Caco-2 (cell line): ENCODE measurements around the gene DENND4B. TPM values are rescaled to one million over a fixed set of nuclear protein-coding genes. Genes with fewer than 3 reads are reported as not detected.

Experiments used
- BruUV-seq: library from RNA; stranded (reverse); fragments of 400-500 nt; replicated peaks from 2 replicates; lab custom pipeline; 2021; lab: Mats Ljungman, UMichigan
- CTCF ChIA-PET: fragments of 300-600 bp; sonication (Branson Sonifier 250); formaldehyde crosslinking; loops from one replicate; lab custom pipeline; 2022; ENCODE audit warnings: antibody characterized with exemption; lab: Charles Lee
- POLR2A ChIA-PET: fragments of 300-600 bp; sonication (Branson Sonifier 250); formaldehyde crosslinking; loops from one replicate; lab custom pipeline; 2022; ENCODE audit warnings: antibody characterized with exemption; lab: Charles Lee
- DNase-seq, 2 experiments: peaks; one replicate each; pipeline versions ENCODE4 v3.0.0 to v3.0.0-alpha.2; 2020 to 2022
- H3K27me3 ChIP-seq: replicated peaks from 2 replicates; pipeline ENCODE4 v1.6.0; 2011; ENCODE audit warnings: low read length; ENCODE audit not compliant: control insufficient read depth, insufficient read depth
- H3K36me3 ChIP-seq: 2 replicates; pipeline ENCODE4 v1.5.1; 2011; ENCODE audit warnings: low read length; ENCODE audit not compliant: control insufficient read depth, insufficient read depth
- H3K4me1 ChIP-seq: fragments of 250-450 bp; sonication (Bioruptor Pico); 2 replicates; pipeline ENCODE4 v1.5.1; 2020; ENCODE audit warnings: mild to moderate bottlenecking
- H3K4me3 ChIP-seq: 2 replicates; pipeline ENCODE4 v1.5.1; 2011; ENCODE audit warnings: low read depth, mild to moderate bottlenecking, control low read depth, low read length
- H3K9me3 ChIP-seq: fragments of 250-450 bp; sonication (Bioruptor Pico); 2 replicates; pipeline ENCODE4 v1.5.1; 2020; ENCODE audit warnings: mild to moderate bottlenecking, moderate library complexity
- H3K27ac Mint-ChIP-seq: one replicate; pipeline ENCODE4 v1.8.0; 2022; ENCODE audit warnings: mixed read lengths; ENCODE audit not compliant: unreplicated experiment
- H3K27me3 Mint-ChIP-seq: one replicate; pipeline ENCODE4 v1.8.0; 2022; ENCODE audit warnings: mixed read lengths; ENCODE audit not compliant: insufficient read depth, unreplicated experiment
- H3K36me3 Mint-ChIP-seq: one replicate; pipeline ENCODE4 v1.8.0; 2022; ENCODE audit warnings: mild to moderate bottlenecking, mixed read lengths; ENCODE audit not compliant: insufficient read depth, unreplicated experiment
- H3K4me1 Mint-ChIP-seq: one replicate; pipeline ENCODE4 v1.8.0; 2022; ENCODE audit warnings: low read depth, mixed read lengths; ENCODE audit not compliant: unreplicated experiment
- H3K4me3 Mint-ChIP-seq: one replicate; pipeline ENCODE4 v1.8.0; 2022; ENCODE audit warnings: mild to moderate bottlenecking, moderate library complexity, mixed read lengths; ENCODE audit not compliant: unreplicated experiment
- H3K9me3 Mint-ChIP-seq: one replicate; pipeline ENCODE4 v1.8.0; 2022; ENCODE audit warnings: mixed read lengths; ENCODE audit not compliant: unreplicated experiment
- intact Hi-C: fragments of 100-400 bp; cut with micrococcal nuclease; formaldehyde crosslinking; loops from one replicate; pipeline ENCODE4 v1.10.0; 2022; ENCODE audit not compliant: unreplicated experiment
- total RNA-seq: library from RNA; stranded (reverse); gene quantifications from 2 replicates; pipeline ENCODE4 v1.2.3, GENCODE V29; 2022
- TF ChIP-seq, protein P1 (sequence below), 2 experiments: fragments of 200-600 bp in 1 of 2; IDR thresholded peaks; 1 replicate in 1 of 2; 2 replicates in 1 of 2; pipeline versions ENCODE4 v1.5.1 to v1.8.0; 2011 to 2022; ENCODE audit warnings: antibody characterized with exemption in 1 of 2, control low read depth in 1 of 2, inconsistent platforms in 1 of 2, low read depth in 1 of 2, low read length in 1 of 2, mild to moderate bottlenecking in 1 of 2, moderate library complexity in 1 of 2; ENCODE audit not compliant: insufficient read depth in 1 of 2, severe bottlenecking in 1 of 2, unreplicated experiment in 1 of 2

Gene DENND4B
- total RNA-seq, 1 experiment from 2014 or later: 79.0 TPM

DNA sequence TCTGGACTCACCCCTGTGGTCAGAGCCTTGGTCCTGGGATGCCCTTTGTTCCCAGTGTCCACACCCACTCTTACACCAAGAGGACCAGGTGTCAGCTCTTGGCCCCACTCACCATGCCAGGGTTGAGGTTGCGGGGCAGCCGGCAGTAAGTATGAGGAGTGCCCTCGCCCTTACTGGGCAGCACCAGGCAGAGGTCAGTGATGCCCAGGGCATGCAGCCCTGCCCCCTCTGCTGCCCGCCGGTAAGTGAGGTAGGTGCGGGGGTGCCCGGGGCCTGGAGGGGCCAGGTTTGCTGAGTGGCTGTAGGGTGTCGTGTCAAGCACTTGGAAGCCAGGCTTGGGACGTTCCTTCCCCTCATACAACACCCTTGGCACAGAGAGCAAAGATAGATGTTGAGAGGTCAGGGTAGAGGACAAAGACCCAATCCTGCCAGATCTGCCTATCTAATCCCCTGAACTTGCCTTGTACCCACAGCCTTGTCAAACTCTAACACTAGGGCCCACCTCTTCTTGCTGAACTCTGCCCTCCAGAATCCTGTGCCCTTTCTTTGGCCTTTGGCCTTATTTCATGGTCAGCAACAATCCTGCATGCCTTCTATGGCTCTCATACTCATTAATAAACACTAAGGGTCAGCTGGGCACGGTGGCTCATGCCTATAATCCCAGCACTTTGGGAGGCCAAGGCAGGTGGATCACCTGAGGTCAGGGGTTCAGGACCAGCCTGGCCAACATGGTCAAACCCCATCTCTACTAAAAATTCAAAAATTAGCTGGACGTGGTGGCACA lies 3.6 kb downstream of the DENND4B start:
- TF ChIP-seq, protein P1, sequence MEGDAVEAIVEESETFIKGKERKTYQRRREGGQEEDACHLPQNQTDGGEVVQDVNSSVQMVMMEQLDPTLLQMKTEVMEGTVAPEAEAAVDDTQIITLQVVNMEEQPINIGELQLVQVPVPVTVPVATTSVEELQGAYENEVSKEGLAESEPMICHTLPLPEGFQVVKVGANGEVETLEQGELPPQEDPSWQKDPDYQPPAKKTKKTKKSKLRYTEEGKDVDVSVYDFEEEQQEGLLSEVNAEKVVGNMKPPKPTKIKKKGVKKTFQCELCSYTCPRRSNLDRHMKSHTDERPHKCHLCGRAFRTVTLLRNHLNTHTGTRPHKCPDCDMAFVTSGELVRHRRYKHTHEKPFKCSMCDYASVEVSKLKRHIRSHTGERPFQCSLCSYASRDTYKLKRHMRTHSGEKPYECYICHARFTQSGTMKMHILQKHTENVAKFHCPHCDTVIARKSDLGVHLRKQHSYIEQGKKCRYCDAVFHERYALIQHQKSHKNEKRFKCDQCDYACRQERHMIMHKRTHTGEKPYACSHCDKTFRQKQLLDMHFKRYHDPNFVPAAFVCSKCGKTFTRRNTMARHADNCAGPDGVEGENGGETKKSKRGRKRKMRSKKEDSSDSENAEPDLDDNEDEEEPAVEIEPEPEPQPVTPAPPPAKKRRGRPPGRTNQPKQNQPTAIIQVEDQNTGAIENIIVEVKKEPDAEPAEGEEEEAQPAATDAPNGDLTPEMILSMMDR (IDR thresholded peaks at IDR 0.05; ENCODE audit: insufficient read depth in 1 of 2, low read depth in 1 of 2, low read length in 1 of 2, severe bottlenecking in 1 of 2, unreplicated experiment in 1 of 2): no peak
- Histone ChIP-seq H3K36me3 (peaks cover 5% of the 10 kb centered on the region; the same call in 1 of the 2 replicates), H3K9me3 (no peaks in the 10 kb centered on the region), H3K27me3 (no peaks in the 10 kb centered on the region), H3K4me3 (no peak overlapping the region), H3K4me1 (peaks cover 8% of the 10 kb centered on the region)
- Mint-ChIP-seq H3K27me3 (no peaks in the 10 kb centered on the region), H3K4me3 (no peak overlapping the region), H3K36me3 (peaks cover 41% of the 10 kb centered on the region), H3K9me3 (no peaks in the 10 kb centered on the region), H3K4me1 (peaks cover 7% of the 10 kb centered on the region), H3K27ac (no peak overlapping the region)
- CTCF ChIA-PET: interaction anchor here (0.6 kb wide), 1 partner anchor 21 kb away, joined by 9 read pairs; no protein-coding TSS in a partner anchor
- no peak for DNase-seq
- BruUV-seq: no TSS peak
- intact Hi-C loops: no loop called here
- POLR2A ChIA-PET: no interaction called here

DNA sequence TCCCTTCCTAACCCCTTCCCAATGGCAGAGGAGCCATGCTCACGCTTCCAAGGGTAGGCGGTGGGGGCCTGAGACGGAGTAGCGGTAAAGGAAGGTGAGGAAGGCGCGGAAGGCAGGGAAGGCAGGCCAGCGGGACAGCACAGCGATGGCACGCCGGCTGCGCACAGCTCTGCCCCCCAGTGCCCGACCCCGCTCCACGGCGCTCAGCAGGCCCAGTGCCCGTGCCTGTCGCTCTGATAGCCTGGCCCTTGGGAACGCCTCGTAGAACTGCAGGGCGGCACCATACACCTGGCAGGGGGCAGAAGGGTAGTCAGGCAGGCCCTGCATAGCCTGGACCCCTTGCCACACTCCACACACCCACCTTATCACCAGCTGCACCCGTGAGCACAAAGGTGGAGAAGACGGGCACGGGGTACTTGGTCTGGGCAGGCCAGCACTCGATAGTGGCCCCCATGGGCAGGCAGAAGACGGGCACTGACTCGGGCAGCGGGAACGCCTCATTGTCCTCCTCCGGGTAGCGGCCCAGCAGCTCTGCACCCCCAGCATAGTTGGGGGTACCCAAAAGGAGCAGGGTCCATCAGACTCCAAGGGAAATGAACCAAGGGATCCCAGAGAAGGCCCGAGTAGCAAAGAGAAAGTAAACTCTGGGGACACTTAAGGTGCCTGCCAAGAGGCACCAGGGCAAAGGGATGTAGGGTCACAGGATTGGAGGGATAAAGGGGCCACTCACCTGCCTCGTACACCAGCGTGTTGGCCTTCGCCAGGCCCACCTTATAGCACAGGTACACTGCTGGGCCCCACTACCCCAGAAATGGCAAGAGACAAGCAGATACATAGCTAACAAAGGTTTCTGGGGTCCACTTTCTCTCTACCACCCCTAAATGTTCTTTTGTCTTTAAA lies 4.4 kb downstream of the DENND4B start:
- DNase-seq: no peak
- BruUV-seq: no TSS peak
- H3K4me1 ChIP-seq: peaks cover 8% of the 10 kb centered on the region
- ChIA-PET CTCF (interaction anchor here (0.6 kb wide), 1 partner anchor 20 kb away, joined by 9 read pairs; no protein-coding TSS in a partner anchor), POLR2A (no interaction called here)
- Mint-ChIP-seq H3K9me3 (no peaks in the 10 kb centered on the region), H3K27ac (no peak overlapping the region), H3K27me3 (no peaks in the 10 kb centered on the region), H3K36me3 (peaks cover 38% of the 10 kb centered on the region), H3K4me1 (peaks cover 6% of the 10 kb centered on the region), H3K4me3 (no peak overlapping the region)
- no peaks in the 10 kb centered on the region for H3K9me3 ChIP-seq
- intact Hi-C loops: no loop called here
- H3K36me3 ChIP-seq: peaks cover 7% of the 10 kb centered on the region; the same call in 1 of the 2 replicates
- no peaks in the 10 kb centered on the region for H3K27me3 ChIP-seq
- H3K4me3 ChIP-seq: no peak overlapping the region
- TF ChIP-seq, protein P1 (IDR thresholded peaks at IDR 0.05; ENCODE audit: insufficient read depth in 1 of 2, low read depth in 1 of 2, low read length in 1 of 2, severe bottlenecking in 1 of 2, unreplicated experiment in 1 of 2): no peak

DNA sequence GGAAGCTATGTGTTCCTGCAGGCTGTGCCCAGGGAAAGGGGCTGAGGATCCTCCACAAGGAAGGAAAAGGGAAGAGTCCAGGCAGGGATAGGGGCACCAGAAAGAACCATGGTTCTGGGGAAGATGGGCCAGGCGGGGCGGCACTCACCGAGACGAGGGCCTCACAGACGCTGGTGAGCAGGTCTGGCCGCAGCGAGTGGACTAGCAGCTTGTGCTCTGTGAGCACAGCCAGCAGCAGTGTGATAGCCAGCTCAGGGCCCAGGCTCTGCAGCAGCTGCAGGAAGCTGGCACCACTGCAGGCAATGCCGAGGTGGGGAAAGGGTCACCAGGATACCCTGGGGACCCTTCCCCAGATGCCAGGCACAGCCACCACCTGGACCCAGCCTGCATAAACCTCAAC lies 5.8 kb downstream of the DENND4B start:
- intact Hi-C loops: no loop called here

More for the DNA sequence above, 5.8 kb downstream of the DENND4B start:
- H3K27me3 Mint-ChIP-seq: no peaks in the 10 kb centered on the region
- H3K36me3 ChIP-seq: peaks cover 14% of the 10 kb centered on the region; the same call in 1 of the 2 replicates
- peaks cover 38% of the 10 kb centered on the region for H3K36me3 Mint-ChIP-seq
- ChIA-PET POLR2A (interaction anchor here (0.6 kb wide), 1 partner anchor 17 kb away, joined by 3 read pairs; no protein-coding TSS in a partner anchor), CTCF (interaction anchor here (0.9 to 1.0 kb wide), 2 partner anchors 15 to 18 kb away, joined by 3 to 5 read pairs; partner anchors contain the start of gene GATAD2B)
- TF ChIP-seq, protein P1 (IDR thresholded peaks at IDR 0.05; ENCODE audit: insufficient read depth in 1 of 2, low read depth in 1 of 2, low read length in 1 of 2, severe bottlenecking in 1 of 2, unreplicated experiment in 1 of 2): no peak
- H3K4me1 Mint-ChIP-seq: no peaks in the 10 kb centered on the region
- no peak overlapping the region for H3K4me3 Mint-ChIP-seq
- no peaks in the 10 kb centered on the region for H3K9me3 Mint-ChIP-seq
- DNase-seq: no peak
- no peaks in the 10 kb centered on the region for H3K9me3 ChIP-seq
- no peak overlapping the region for H3K4me3 ChIP-seq
- H3K27ac Mint-ChIP-seq: no peak overlapping the region
- H3K27me3 ChIP-seq: no peaks in the 10 kb centered on the region
- H3K4me1 ChIP-seq: 0 out of 2 replicates have a peak, but pooled peaks cover 4% of the 10 kb centered on the region
- no TSS peak for BruUV-seq
